GM12878 (cell line): ENCODE results near the gene EXD3. TPM values are rescaled to one million over a fixed set of nuclear protein-coding genes. Genes with fewer than 3 reads are reported as not detected.

Experiments used
- IRF5 ChIP-seq: fragments of 450-650 bp; IDR thresholded peaks from 2 replicates; pipeline ENCODE4 v1.6.1; 2017; ENCODE audit warnings: borderline replicate concordance
- JUNB ChIP-seq: IDR thresholded peaks from 2 replicates; pipeline ENCODE4 v1.6.1; 2016; ENCODE audit warnings: antibody characterized with exemption, mild to moderate bottlenecking
- NFXL1 ChIP-seq: fragments of 450-650 bp; IDR thresholded peaks from 2 replicates; pipeline ENCODE4 v1.6.1; 2017; ENCODE audit warnings: antibody characterized with exemption, mild to moderate bottlenecking, borderline replicate concordance
- NRF1 ChIP-seq: conservative IDR thresholded peaks from 2 replicates; pipeline ENCODE4 v1.6.1; 2011; ENCODE audit warnings: mild to moderate bottlenecking, low read depth, low read length, improper control_type of control experiment
- PAX5 ChIP-seq: IDR thresholded peaks from 2 replicates; pipeline ENCODE4 v1.6.1; 2011; ENCODE audit warnings: low read depth, low read length, borderline replicate concordance
- POU2F2 ChIP-seq: IDR thresholded peaks from 3 replicates; pipeline ENCODE4 v1.6.1; 2011; ENCODE audit warnings: low read depth, mild to moderate bottlenecking, low read length, borderline replicate concordance
- RAD51 ChIP-seq: fragments of 450-650 bp; IDR thresholded peaks from 2 replicates; pipeline ENCODE4 v1.6.1; 2016; ENCODE audit warnings: moderate library complexity, mild to moderate bottlenecking, inconsistent platforms
- RUNX3 ChIP-seq: IDR thresholded peaks from 2 replicates; pipeline ENCODE4 v1.6.1; 2012; ENCODE audit warnings: low read length, inconsistent platforms
- SREBF1 ChIP-seq: IDR thresholded peaks from 2 replicates; pipeline ENCODE4 v1.6.1; 2012; ENCODE audit warnings: mild to moderate bottlenecking, low read length
- SREBF2 ChIP-seq: IDR thresholded peaks from 2 replicates; pipeline ENCODE4 v1.6.1; 2012; ENCODE audit warnings: mild to moderate bottlenecking, low read length
- SUPT20H ChIP-seq: IDR thresholded peaks from 2 replicates; pipeline ENCODE4 v1.6.1; 2011; ENCODE audit warnings: low read depth, mild to moderate bottlenecking, low read length, moderate library complexity, borderline replicate concordance; ENCODE audit not compliant: control insufficient read depth
- TCF3 ChIP-seq: IDR thresholded peaks from 2 replicates; pipeline ENCODE4 v1.6.1; 2012; ENCODE audit warnings: low read depth, mild to moderate bottlenecking, low read length, borderline replicate concordance; ENCODE audit not compliant: insufficient read depth
- ZZZ3 ChIP-seq: IDR thresholded peaks from 2 replicates; pipeline ENCODE4 v1.6.1; 2011; ENCODE audit warnings: low read depth; ENCODE audit not compliant: control insufficient read depth, insufficient read length
- polyA plus RNA-seq, 11 experiments: library from polyadenylated mRNA; depleted of rRNA in 4 of 11; unstranded in 6 of 11; stranded (reverse) in 5 of 11; fragments of >200 nt; fragmentation: Nextera tagmentation in 4 of 11; fragmentation: Illumina TruSeq in 1 of 11; extraction: Ambion mirVana in 4 of 11; extraction: Trizol in 1 of 11; gene quantifications; 1 replicate in 1 of 11; 2 replicates in 10 of 11; pipeline versions ENCODE4 v1.2.1 to v1.2.3, GENCODE V29; 2011 to 2016; ENCODE audit warnings: inconsistent platforms in 2 of 11, missing spikeins in 2 of 11, low read depth in 1 of 11
- total RNA-seq, 4 experiments: library from RNA; depleted of rRNA in 3 of 4; stranded (reverse); fragments of >200 nt in 3 of 4; fragmentation: Illumina TruSeq in 1 of 4; extraction: Trizol in 1 of 4; gene quantifications; 2 replicates each; pipeline versions ENCODE4 v1.2.1 to v1.2.3, GENCODE V29; 2013 to 2021
- TF ChIP-seq, protein P1 (sequence below): fragments of 450-650 bp; IDR thresholded peaks from 2 replicates; pipeline ENCODE4 v1.6.1; 2017; ENCODE audit warnings: mild to moderate bottlenecking, low read depth, inconsistent platforms; ENCODE audit not compliant: poor library complexity, severe bottlenecking
- TF ChIP-seq, protein P2 (sequence below): fragments of 450-650 bp; IDR thresholded peaks from 2 replicates; pipeline ENCODE4 v1.6.1; 2016; ENCODE audit warnings: mild to moderate bottlenecking
- TF ChIP-seq, protein P3 (sequence below): IDR thresholded peaks from 2 replicates; pipeline ENCODE4 v1.6.1; 2012; ENCODE audit warnings: low read depth, low read length, improper control_type of control experiment
- TF ChIP-seq, protein P4 (sequence below): IDR thresholded peaks from 2 replicates; pipeline ENCODE4 v1.6.1; 2011; ENCODE audit warnings: low read depth, low read length, improper control_type of control experiment, borderline replicate concordance
- TF ChIP-seq, protein P5 (sequence below), 3 experiments: IDR thresholded peaks in 2 of 3; conservative IDR thresholded peaks in 1 of 3; 2 replicates each; pipeline ENCODE4 v1.5.1; 2011; ENCODE audit warnings: low read depth in 3 of 3, low read length in 3 of 3, mild to moderate bottlenecking in 3 of 3, control low read depth in 2 of 3, moderate library complexity in 2 of 3, inconsistent platforms in 1 of 3, mixed read lengths in 1 of 3; ENCODE audit not compliant: control insufficient read depth in 2 of 3, insufficient read depth in 1 of 3; ENCODE audit errors: extremely low read depth in 1 of 3
- TF ChIP-seq, protein P6 (sequence below): IDR thresholded peaks from 2 replicates; pipeline ENCODE4 v1.6.1; 2011; ENCODE audit warnings: mild to moderate bottlenecking, low read depth, low read length, moderate library complexity; ENCODE audit not compliant: insufficient replicate concordance

Gene EXD3
- total and polyA plus RNA-seq, 10 of the 15 experiments (the other 5 are each of a cell fraction or from before 2014, with no cell fraction given) = 0.21 to 7.1 (median 3.6) TPM

GRCh38 chr9:137461663-137462395 lies 38.9 kb upstream of the EXD3 start (continued):
- TF ChIP-seq, protein P1, sequence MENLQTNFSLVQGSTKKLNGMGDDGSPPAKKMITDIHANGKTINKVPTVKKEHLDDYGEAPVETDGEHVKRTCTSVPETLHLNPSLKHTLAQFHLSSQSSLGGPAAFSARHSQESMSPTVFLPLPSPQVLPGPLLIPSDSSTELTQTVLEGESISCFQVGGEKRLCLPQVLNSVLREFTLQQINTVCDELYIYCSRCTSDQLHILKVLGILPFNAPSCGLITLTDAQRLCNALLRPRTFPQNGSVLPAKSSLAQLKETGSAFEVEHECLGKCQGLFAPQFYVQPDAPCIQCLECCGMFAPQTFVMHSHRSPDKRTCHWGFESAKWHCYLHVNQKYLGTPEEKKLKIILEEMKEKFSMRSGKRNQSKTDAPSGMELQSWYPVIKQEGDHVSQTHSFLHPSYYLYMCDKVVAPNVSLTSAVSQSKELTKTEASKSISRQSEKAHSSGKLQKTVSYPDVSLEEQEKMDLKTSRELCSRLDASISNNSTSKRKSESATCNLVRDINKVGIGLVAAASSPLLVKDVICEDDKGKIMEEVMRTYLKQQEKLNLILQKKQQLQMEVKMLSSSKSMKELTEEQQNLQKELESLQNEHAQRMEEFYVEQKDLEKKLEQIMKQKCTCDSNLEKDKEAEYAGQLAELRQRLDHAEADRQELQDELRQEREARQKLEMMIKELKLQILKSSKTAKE = no peak
- TF ChIP-seq JUNB (no peak), TCF3 (0 out of 2 replicates have a peak, but pooled peaks have one; percentile 65), IRF5 (no peak), ZZZ3 (no peak), NFXL1 (no peak), SREBF2 (no peak), SUPT20H (no peak), SREBF1 (no peak), PAX5 (peak; percentile 55; the same call in 1 of the 2 replicates), NRF1 (no peak), RAD51 (no peak), RUNX3 (peak; percentile 71), POU2F2 (no peak)
- TF ChIP-seq, protein P2, sequence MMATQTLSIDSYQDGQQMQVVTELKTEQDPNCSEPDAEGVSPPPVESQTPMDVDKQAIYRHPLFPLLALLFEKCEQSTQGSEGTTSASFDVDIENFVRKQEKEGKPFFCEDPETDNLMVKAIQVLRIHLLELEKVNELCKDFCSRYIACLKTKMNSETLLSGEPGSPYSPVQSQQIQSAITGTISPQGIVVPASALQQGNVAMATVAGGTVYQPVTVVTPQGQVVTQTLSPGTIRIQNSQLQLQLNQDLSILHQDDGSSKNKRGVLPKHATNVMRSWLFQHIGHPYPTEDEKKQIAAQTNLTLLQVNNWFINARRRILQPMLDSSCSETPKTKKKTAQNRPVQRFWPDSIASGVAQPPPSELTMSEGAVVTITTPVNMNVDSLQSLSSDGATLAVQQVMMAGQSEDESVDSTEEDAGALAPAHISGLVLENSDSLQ = no peak
- TF ChIP-seq, protein P3, sequence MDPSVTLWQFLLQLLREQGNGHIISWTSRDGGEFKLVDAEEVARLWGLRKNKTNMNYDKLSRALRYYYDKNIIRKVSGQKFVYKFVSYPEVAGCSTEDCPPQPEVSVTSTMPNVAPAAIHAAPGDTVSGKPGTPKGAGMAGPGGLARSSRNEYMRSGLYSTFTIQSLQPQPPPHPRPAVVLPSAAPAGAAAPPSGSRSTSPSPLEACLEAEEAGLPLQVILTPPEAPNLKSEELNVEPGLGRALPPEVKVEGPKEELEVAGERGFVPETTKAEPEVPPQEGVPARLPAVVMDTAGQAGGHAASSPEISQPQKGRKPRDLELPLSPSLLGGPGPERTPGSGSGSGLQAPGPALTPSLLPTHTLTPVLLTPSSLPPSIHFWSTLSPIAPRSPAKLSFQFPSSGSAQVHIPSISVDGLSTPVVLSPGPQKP = 0 out of 2 replicates have a peak, but pooled peaks have one; percentile 50
- TF ChIP-seq, protein P4, sequence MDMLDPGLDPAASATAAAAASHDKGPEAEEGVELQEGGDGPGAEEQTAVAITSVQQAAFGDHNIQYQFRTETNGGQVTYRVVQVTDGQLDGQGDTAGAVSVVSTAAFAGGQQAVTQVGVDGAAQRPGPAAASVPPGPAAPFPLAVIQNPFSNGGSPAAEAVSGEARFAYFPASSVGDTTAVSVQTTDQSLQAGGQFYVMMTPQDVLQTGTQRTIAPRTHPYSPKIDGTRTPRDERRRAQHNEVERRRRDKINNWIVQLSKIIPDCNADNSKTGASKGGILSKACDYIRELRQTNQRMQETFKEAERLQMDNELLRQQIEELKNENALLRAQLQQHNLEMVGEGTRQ = no peak
- TF ChIP-seq, protein P5, sequence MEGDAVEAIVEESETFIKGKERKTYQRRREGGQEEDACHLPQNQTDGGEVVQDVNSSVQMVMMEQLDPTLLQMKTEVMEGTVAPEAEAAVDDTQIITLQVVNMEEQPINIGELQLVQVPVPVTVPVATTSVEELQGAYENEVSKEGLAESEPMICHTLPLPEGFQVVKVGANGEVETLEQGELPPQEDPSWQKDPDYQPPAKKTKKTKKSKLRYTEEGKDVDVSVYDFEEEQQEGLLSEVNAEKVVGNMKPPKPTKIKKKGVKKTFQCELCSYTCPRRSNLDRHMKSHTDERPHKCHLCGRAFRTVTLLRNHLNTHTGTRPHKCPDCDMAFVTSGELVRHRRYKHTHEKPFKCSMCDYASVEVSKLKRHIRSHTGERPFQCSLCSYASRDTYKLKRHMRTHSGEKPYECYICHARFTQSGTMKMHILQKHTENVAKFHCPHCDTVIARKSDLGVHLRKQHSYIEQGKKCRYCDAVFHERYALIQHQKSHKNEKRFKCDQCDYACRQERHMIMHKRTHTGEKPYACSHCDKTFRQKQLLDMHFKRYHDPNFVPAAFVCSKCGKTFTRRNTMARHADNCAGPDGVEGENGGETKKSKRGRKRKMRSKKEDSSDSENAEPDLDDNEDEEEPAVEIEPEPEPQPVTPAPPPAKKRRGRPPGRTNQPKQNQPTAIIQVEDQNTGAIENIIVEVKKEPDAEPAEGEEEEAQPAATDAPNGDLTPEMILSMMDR (IDR thresholded peaks at IDR 0.05 in 2 of 3, conservative IDR thresholded peaks at IDR 0.05 in 1 of 3; ENCODE audit: control insufficient read depth in 2 of 3, extremely low read depth in 1 of 3, insufficient read depth in 1 of 3, low read depth in 3 of 3, low read length in 3 of 3) = peak in 2 of 3 experiments; percentile 11 to 35; a peak in 4 of 6 replicates
- TF ChIP-seq, protein P6, sequence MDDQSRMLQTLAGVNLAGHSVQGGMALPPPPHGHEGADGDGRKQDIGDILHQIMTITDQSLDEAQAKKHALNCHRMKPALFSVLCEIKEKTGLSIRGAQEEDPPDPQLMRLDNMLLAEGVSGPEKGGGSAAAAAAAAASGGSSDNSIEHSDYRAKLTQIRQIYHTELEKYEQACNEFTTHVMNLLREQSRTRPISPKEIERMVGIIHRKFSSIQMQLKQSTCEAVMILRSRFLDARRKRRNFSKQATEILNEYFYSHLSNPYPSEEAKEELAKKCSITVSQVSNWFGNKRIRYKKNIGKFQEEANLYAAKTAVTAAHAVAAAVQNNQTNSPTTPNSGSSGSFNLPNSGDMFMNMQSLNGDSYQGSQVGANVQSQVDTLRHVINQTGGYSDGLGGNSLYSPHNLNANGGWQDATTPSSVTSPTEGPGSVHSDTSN = no peak
